PC-9 (cell line): Measurements from ENCODE around the gene HADH. TPM values are rescaled to one million over a fixed set of nuclear protein-coding genes. Genes with fewer than 3 reads are reported as not detected.

Experiments
- Bru-seq: library from RNA; stranded (reverse); fragments of 400-500 nt; gene quantifications from one replicate; lab custom pipeline; 2021; lab: Mats Ljungman, UMichigan
- BruChase-seq, 2 experiments: library from RNA; stranded (reverse); fragments of 400-500 nt; gene quantifications; one replicate each; lab custom pipeline; 2021; lab: Mats Ljungman, UMichigan
- BruUV-seq: library from RNA; stranded (reverse); fragments of 400-500 nt; replicated peaks from 2 replicates; lab custom pipeline; 2021; lab: Mats Ljungman, UMichigan
- CTCF ChIA-PET: fragments of 300-600 bp; sonication (Branson Sonifier 250); formaldehyde crosslinking; loops from one replicate; lab custom pipeline; 2022; ENCODE audit warnings: antibody characterized with exemption; lab: Charles Lee
- POLR2A ChIA-PET: fragments of 300-600 bp; sonication (Branson Sonifier 250); formaldehyde crosslinking; loops from one replicate; lab custom pipeline; 2022; ENCODE audit warnings: antibody characterized with exemption; ENCODE audit not compliant: unreplicated experiment; lab: Charles Lee
- DNase-seq, 2 experiments: peaks; one replicate each; pipeline versions ENCODE4 v3.0.0 to v3.0.0-alpha.2; 2015 to 2022; ENCODE audit warnings: mixed read lengths in 1 of 2
- H2AFZ ChIP-seq: fragments of 200-600 bp; sonication (generic); 2 replicates; pipeline ENCODE4 v1.8.1; 2017; ENCODE audit warnings: antibody characterized with exemption
- H3F3A ChIP-seq: fragments of 200-600 bp; sonication (generic); 2 replicates; pipeline ENCODE4 v1.8.1; 2017; ENCODE audit warnings: antibody characterized with exemption, mild to moderate bottlenecking, low read depth; ENCODE audit not compliant: insufficient read depth
- H3K27ac ChIP-seq: fragments of 200-600 bp; sonication (generic); 2 replicates; pipeline ENCODE4 v1.6.1; 2016; ENCODE audit warnings: mixed run types
- H3K27me3 ChIP-seq: fragments of 200-600 bp; sonication (generic); 2 replicates; pipeline ENCODE4 v1.6.1; 2016; ENCODE audit warnings: low read depth, mixed run types; ENCODE audit not compliant: insufficient read depth
- H3K36me3 ChIP-seq: fragments of 200-600 bp; sonication (generic); 2 replicates; pipeline ENCODE4 v1.6.1; 2016; ENCODE audit warnings: low read depth, mixed run types
- H3K4me1 ChIP-seq: fragments of 200-600 bp; sonication (generic); replicated peaks from 2 replicates; pipeline ENCODE4 v1.6.1; 2016; ENCODE audit warnings: mixed run types; ENCODE audit not compliant: insufficient read depth
- H3K4me2 ChIP-seq: fragments of 200-600 bp; sonication (generic); 2 replicates; pipeline ENCODE4 v1.6.1; 2017; ENCODE audit warnings: mixed run types
- H3K4me3 ChIP-seq: fragments of 200-600 bp; sonication (generic); 2 replicates; pipeline ENCODE4 v1.6.1; 2016; ENCODE audit warnings: mixed run types
- H3K79me2 ChIP-seq: fragments of 200-600 bp; sonication (generic); 2 replicates; pipeline ENCODE4 v1.6.1; 2017; ENCODE audit warnings: low read depth, mixed run types
- H3K9me2 ChIP-seq: fragments of 200-600 bp; sonication (generic); 2 replicates; pipeline ENCODE4 v1.8.1; 2017; ENCODE audit warnings: mild to moderate bottlenecking; ENCODE audit not compliant: insufficient read depth
- H3K9me3 ChIP-seq: fragments of 200-600 bp; sonication (generic); 2 replicates; pipeline ENCODE4 v1.8.1; 2016; ENCODE audit warnings: low read depth; ENCODE audit not compliant: insufficient read depth
- H4K20me1 ChIP-seq: fragments of 200-600 bp; sonication (generic); 2 replicates; pipeline ENCODE4 v1.8.1; 2017; ENCODE audit not compliant: insufficient read depth
- EZH2 ChIP-seq: fragments of 200-600 bp; sonication (generic); IDR thresholded peaks from 2 replicates; pipeline ENCODE4 v1.8.0; 2017; ENCODE audit warnings: antibody characterized with exemption, low read depth
- intact Hi-C: fragments of 100-400 bp; cut with micrococcal nuclease; formaldehyde crosslinking; loops from one replicate; pipeline ENCODE4 v1.10.0; 2022; ENCODE audit not compliant: unreplicated experiment
- long read RNA-seq: library from polyadenylated mRNA; stranded (forward); transcript quantifications from one replicate; pipeline ENCODE4 v2.0.0, GENCODE V29; 2022
- total RNA-seq: library from RNA; stranded (reverse); gene quantifications from 2 replicates; pipeline ENCODE4 v1.2.3, GENCODE V29; 2021
- TF ChIP-seq, protein P1 (sequence below): fragments of 200-600 bp; sonication (generic); conservative IDR thresholded peaks from 2 replicates; pipeline ENCODE4 v1.6.1; 2017; ENCODE audit warnings: mixed run types, antibody characterized with exemption, mild to moderate bottlenecking, moderate library complexity

The HADH gene
- total RNA-seq (36.8 and 45.0 TPM in 2 replicates), Bru-seq, nascent RNA (percentile 63 among the genes with signal in this experiment), BruChase-seq, experiment 1, labeled RNA remaining after a 2-hour chase (percentile 54 among the genes with signal in this experiment), BruChase-seq, experiment 2, labeled RNA remaining after a 6-hour chase (percentile 55 among the genes with signal in this experiment)
- long read RNA-seq, full-length matches to known transcripts: 83 of 86 reads
- long read RNA-seq, partial matches to known transcripts: 2 of 86 reads
- long read RNA-seq, other reads (novel, unspliced or antisense): 1 of 86 reads

GRCh38 chr4:107989537-107990386, at the start of gene HADH:
Gene HADH (plus strand): TSS chr4:107989889. CDS start chr4:107989933, 44 bp downstream.
- ChIA-PET CTCF (no interaction called here), POLR2A (no interaction called here)
- Histone ChIP-seq H3K4me2 (peak within 1 kb of the TSS; percentile 94), H3F3A (no peaks in the 10 kb centered on the region), H3K9me2 (no peaks in the 10 kb centered on the region), H3K27ac (peak within 1 kb of the TSS; percentile 35; the same call in 1 of the 2 replicates), H3K4me1 (peaks cover 15% of the 10 kb centered on the region; the same call in 1 of the 2 replicates), H3K27me3 (no peaks in the 10 kb centered on the region), H4K20me1 (no peaks in the 10 kb centered on the region; the same call in 1 of the 2 replicates), H3K79me2 (peaks cover 39% of the 10 kb centered on the region), H2AFZ (peak within 1 kb of the TSS; percentile 96), H3K36me3 (no peaks in the 10 kb centered on the region), H3K4me3 (peak within 1 kb of the TSS; percentile 82), H3K9me3 (no peaks in the 10 kb centered on the region)
- DNase-seq: peak; percentile 73 to 85
- TF ChIP-seq, protein P1, sequence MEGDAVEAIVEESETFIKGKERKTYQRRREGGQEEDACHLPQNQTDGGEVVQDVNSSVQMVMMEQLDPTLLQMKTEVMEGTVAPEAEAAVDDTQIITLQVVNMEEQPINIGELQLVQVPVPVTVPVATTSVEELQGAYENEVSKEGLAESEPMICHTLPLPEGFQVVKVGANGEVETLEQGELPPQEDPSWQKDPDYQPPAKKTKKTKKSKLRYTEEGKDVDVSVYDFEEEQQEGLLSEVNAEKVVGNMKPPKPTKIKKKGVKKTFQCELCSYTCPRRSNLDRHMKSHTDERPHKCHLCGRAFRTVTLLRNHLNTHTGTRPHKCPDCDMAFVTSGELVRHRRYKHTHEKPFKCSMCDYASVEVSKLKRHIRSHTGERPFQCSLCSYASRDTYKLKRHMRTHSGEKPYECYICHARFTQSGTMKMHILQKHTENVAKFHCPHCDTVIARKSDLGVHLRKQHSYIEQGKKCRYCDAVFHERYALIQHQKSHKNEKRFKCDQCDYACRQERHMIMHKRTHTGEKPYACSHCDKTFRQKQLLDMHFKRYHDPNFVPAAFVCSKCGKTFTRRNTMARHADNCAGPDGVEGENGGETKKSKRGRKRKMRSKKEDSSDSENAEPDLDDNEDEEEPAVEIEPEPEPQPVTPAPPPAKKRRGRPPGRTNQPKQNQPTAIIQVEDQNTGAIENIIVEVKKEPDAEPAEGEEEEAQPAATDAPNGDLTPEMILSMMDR: no peak
- no peak for TF ChIP-seq EZH2
- TSS peak; percentile 42 for BruUV-seq
- intact Hi-C loops: loop anchor here (2.0 kb wide), 2 partner anchors 165 to 269 kb away; partner anchors contain the start of genes PAPSS1 and SGMS2

DNA sequence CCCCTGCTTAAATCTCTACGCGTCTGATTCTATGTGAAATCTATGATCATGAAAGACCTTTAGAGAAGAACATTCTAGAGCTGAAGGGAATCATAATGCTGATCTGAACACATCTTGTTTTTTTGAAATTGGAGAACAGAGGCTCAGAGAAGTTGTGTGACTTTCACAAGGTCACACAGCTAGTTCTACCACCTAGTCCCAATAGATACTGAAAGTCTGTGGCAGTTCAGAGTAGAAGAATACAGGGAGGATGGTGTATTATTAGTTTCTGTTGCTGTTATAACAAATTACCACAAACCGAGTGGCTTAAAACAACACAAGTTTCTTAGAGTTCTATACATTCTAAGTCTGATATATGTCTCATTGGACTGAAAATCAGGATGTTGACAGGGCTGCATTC, 43.9 kb upstream of the HADH start:
- Histone ChIP-seq H3K9me2 (no peaks in the 10 kb centered on the region; the same call in 1 of the 2 replicates), H4K20me1 (no peaks in the 10 kb centered on the region), H3K4me3 (no peak overlapping the region), H3K27me3 (no peaks in the 10 kb centered on the region), H3K79me2 (no peaks in the 10 kb centered on the region), H3K27ac (no peak overlapping the region), H3K4me2 (no peak overlapping the region), H3K36me3 (no peaks in the 10 kb centered on the region), H3F3A (no peaks in the 10 kb centered on the region), H3K9me3 (no peaks in the 10 kb centered on the region), H2AFZ (no peak overlapping the region), H3K4me1 (no peaks in the 10 kb centered on the region)
- ChIA-PET POLR2A (no interaction called here), CTCF (no interaction called here)
- DNase-seq: no peak
- intact Hi-C loops: no loop called here
- no TSS peak for BruUV-seq
- TF ChIP-seq, protein P1: no peak
- TF ChIP-seq EZH2: no peak

DNA sequence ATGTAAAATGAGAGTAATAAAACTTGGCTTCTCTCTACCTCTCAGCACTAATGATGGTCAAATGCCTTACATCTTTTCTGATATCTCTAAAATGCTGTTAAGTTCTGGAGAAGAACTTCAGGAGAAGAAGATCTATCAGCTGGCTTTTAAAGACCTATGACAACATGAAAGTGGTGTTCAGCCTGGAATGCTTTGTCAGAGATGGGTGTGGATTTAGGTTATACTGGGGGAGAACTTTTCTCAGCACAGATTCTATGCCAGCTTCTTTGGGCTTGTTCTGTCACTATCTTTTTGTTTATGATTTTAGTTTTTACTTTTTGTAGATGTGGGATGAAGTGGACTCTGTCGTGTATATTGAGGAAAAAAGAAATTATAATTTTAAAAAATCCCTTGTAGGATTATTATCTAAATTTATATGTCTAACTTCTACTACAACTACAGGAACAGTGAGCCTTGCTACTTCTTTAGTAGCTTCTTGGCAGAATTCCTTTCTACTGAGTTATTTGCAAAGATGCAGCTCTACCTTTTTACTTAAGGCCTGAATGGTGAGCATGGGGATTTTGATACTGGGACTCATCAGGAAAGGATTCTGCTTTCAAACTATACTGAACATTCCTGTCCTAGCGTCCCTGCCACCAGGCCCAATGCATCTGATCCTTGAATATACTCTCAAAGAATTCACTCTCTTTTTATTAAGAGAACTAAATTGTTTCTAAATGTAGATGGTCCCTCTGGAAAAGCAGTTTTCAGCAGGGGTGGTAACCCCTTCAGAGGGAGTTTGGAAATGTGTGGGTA, 38.7 kb upstream of the HADH start:
- Histone ChIP-seq H2AFZ (no peak overlapping the region), H4K20me1 (no peaks in the 10 kb centered on the region), H3K27me3 (no peaks in the 10 kb centered on the region), H3K79me2 (no peaks in the 10 kb centered on the region), H3K9me3 (no peaks in the 10 kb centered on the region), H3K4me3 (no peak overlapping the region), H3K4me1 (no peaks in the 10 kb centered on the region), H3K4me2 (no peak overlapping the region), H3F3A (no peaks in the 10 kb centered on the region), H3K27ac (no peak overlapping the region), H3K36me3 (no peaks in the 10 kb centered on the region), H3K9me2 (no peaks in the 10 kb centered on the region)
- ChIA-PET POLR2A (no interaction called here), CTCF (no interaction called here)
- intact Hi-C loops: no loop called here
- TF ChIP-seq EZH2: no peak
- TF ChIP-seq, protein P1: no peak
- DNase-seq: no peak
- no TSS peak for BruUV-seq
